Loucy (cell line): ENCODE measurements around the gene CENPN.

ENCODE experiments used
- H2AFZ ChIP-seq: fragments of 200-600 bp; sonication (generic); 2 replicates; pipeline ENCODE4 v1.6.0; 2016; ENCODE audit warnings: antibody characterized with exemption, mild to moderate bottlenecking, low read length, moderate library complexity
- H3F3A ChIP-seq: fragments of 200-600 bp; 2 replicates; pipeline ENCODE4 v1.6.0; 2016; ENCODE audit warnings: antibody characterized with exemption, low read depth, mild to moderate bottlenecking
- H3K27me3 ChIP-seq: fragments of 200-600 bp; sonication (generic); 2 replicates; pipeline ENCODE4 v1.6.1; 2014; ENCODE audit warnings: low read length, mild to moderate bottlenecking; ENCODE audit not compliant: insufficient read depth, poor library complexity, severe bottlenecking
- H3K36me3 ChIP-seq: fragments of 200-600 bp; sonication (generic); 2 replicates; pipeline ENCODE4 v1.6.1; 2016; ENCODE audit warnings: low read length; ENCODE audit not compliant: insufficient read depth
- H3K4me1 ChIP-seq: fragments of 200-600 bp; sonication (generic); 2 replicates; pipeline ENCODE4 v1.5.1; 2014; ENCODE audit warnings: low read length, mild to moderate bottlenecking; ENCODE audit not compliant: insufficient read depth, poor library complexity, severe bottlenecking
- H3K4me2 ChIP-seq: fragments of 200-600 bp; sonication (generic); 2 replicates; pipeline ENCODE4 v1.6.0; 2014; ENCODE audit warnings: antibody characterized with exemption, low read length, low read depth, mild to moderate bottlenecking; ENCODE audit not compliant: poor library complexity, severe bottlenecking
- H3K4me3 ChIP-seq: fragments of 200-600 bp; sonication (generic); 2 replicates; pipeline ENCODE4 v1.5.1; 2014; ENCODE audit warnings: low read length, mild to moderate bottlenecking, mixed read lengths; ENCODE audit not compliant: poor library complexity, severe bottlenecking
- H3K79me2 ChIP-seq: fragments of 200-600 bp; sonication (generic); 2 replicates; pipeline ENCODE4 v1.6.1; 2014; ENCODE audit warnings: low read length; ENCODE audit not compliant: insufficient read depth
- H3K9ac ChIP-seq: fragments of 200-600 bp; sonication (generic); 2 replicates; pipeline ENCODE4 v1.6.0; 2014; ENCODE audit warnings: mild to moderate bottlenecking, low read depth, low read length, moderate library complexity; ENCODE audit not compliant: poor library complexity, severe bottlenecking
- H3K9me2 ChIP-seq: fragments of 200-600 bp; sonication (generic); replicated peaks from 2 replicates; pipeline ENCODE4 v1.6.1; 2016; ENCODE audit warnings: low read depth, low read length, mixed read lengths
- H3K9me3 ChIP-seq: fragments of 200-600 bp; sonication (generic); 2 replicates; pipeline ENCODE4 v1.6.1; 2014; ENCODE audit warnings: mild to moderate bottlenecking, antibody characterized with exemption, low read length, low read depth; ENCODE audit not compliant: insufficient read depth
- H4K20me1 ChIP-seq: fragments of 200-600 bp; sonication (generic); 2 replicates; pipeline ENCODE4 v1.6.0; 2014; ENCODE audit warnings: antibody characterized with exemption, low read length, mild to moderate bottlenecking; ENCODE audit not compliant: insufficient read depth, poor library complexity, severe bottlenecking
- EZH2phosphoT487 ChIP-seq: fragments of 200-600 bp; IDR thresholded peaks from 2 replicates; pipeline ENCODE4 v1.6.1; 2018; ENCODE audit warnings: antibody characterized with exemption, mild to moderate bottlenecking, moderate library complexity, borderline replicate concordance
- TF ChIP-seq, protein P1 (sequence below): fragments of 200-600 bp; sonication (generic); conservative IDR thresholded peaks from 2 replicates; pipeline ENCODE4 v1.5.1; 2014; ENCODE audit warnings: mild to moderate bottlenecking, antibody characterized with exemption, low read length

Gene CENPN

DNA sequence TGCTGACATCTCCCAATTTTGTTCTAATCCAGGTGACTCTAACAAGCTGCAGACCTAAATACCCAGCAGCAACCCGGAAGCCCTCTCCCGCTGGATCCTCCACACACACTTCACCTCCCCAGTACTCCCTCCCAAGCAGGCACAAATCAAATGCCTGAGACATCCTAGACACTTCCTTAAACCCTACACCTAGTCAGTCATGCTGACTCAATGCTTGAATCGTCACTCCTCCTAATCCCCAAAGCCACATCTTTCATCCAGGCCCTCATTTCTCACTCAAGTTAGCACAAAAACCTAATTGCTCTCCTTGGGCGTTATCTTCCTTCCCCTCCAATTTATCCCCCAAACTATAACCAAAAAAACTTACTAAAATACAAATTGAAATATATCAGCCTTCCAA lies 33.0 kb upstream of the CENPN start:
- TF ChIP-seq, protein P1, sequence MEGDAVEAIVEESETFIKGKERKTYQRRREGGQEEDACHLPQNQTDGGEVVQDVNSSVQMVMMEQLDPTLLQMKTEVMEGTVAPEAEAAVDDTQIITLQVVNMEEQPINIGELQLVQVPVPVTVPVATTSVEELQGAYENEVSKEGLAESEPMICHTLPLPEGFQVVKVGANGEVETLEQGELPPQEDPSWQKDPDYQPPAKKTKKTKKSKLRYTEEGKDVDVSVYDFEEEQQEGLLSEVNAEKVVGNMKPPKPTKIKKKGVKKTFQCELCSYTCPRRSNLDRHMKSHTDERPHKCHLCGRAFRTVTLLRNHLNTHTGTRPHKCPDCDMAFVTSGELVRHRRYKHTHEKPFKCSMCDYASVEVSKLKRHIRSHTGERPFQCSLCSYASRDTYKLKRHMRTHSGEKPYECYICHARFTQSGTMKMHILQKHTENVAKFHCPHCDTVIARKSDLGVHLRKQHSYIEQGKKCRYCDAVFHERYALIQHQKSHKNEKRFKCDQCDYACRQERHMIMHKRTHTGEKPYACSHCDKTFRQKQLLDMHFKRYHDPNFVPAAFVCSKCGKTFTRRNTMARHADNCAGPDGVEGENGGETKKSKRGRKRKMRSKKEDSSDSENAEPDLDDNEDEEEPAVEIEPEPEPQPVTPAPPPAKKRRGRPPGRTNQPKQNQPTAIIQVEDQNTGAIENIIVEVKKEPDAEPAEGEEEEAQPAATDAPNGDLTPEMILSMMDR, result no peak
- no peak for TF ChIP-seq EZH2phosphoT487
- Histone ChIP-seq H4K20me1 (peaks cover 5% of the 10 kb centered on the region), H3K4me1 (peaks cover 3% of the 10 kb centered on the region), H3F3A (no peaks in the 10 kb centered on the region), H2AFZ (no peak overlapping the region), H3K79me2 (no peaks in the 10 kb centered on the region), H3K9me2 (no peaks in the 10 kb centered on the region), H3K9ac (no peak overlapping the region), H3K4me2 (no peak overlapping the region), H3K4me3 (no peak overlapping the region), H3K36me3 (peaks cover 32% of the 10 kb centered on the region; the same call in 1 of the 2 replicates), H3K27me3 (no peaks in the 10 kb centered on the region), H3K9me3 (no peaks in the 10 kb centered on the region)

DNA sequence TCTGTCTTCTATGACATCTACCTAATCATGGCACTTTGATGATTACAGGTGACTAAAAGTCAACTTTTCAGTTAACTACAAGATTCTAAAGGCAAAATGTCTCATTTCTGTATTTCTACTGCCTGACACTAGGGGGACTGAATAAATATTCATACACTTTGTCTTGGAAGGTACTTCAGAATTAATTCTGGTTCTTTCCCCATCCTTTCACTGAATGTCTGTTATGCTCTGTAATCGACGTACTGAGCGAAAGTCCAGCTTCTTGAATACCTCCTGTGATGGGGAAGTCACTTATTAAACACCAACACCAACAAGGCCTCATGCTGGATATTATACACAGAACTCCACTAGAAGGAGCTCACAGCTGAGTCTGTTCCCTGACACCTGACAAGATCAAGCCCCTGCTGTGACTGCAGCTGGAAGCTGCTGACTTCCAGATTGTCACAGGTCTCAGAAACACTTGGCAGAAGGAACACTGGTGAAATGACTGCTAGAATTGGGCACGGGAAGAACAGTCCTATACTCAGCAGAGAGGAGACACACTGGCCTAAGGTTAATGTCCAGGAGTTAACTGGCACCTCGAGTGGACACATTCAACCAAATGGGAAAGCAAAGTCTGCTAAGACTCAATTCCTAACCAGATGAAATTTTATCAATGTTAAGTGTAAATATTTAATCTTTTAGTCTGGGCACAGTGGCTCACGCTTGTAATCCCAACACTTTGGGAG lies 32.2 kb upstream of the CENPN start:
- H3K9ac ChIP-seq, result no peak overlapping the region
- TF ChIP-seq, protein P1, result peak; percentile 76
- TF ChIP-seq EZH2phosphoT487, result no peak
- no peak overlapping the region for H3K4me3 ChIP-seq
- peaks cover 5% of the 10 kb centered on the region for H4K20me1 ChIP-seq
- no peaks in the 10 kb centered on the region for H3K9me3 ChIP-seq
- H3K4me1 ChIP-seq, result peaks cover 3% of the 10 kb centered on the region
- peaks cover 38% of the 10 kb centered on the region for H3K36me3 ChIP-seq
- H3F3A ChIP-seq, result no peaks in the 10 kb centered on the region
- no peaks in the 10 kb centered on the region for H3K79me2 ChIP-seq
- H2AFZ ChIP-seq, result no peak overlapping the region
- no peaks in the 10 kb centered on the region for H3K27me3 ChIP-seq
- H3K4me2 ChIP-seq, result no peak overlapping the region
- H3K9me2 ChIP-seq, result no peaks in the 10 kb centered on the region

DNA sequence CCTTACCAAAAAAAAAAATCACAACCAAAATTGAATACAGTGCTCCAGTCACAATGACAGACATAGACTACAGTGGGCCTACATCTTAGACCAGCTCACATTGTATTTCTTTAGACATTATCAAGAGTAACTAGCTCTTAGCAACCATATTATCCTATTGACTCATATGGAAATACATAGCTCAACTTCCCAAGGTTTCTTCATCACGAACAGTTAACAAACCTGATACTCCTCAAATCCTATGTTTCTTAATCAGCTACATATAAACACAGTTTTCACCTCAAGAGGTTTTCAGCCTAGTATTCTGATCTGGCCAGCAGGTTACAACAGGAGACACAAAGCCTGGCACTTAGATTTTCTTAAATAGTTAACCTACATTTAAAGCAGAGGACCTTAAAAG lies 30.1 kb upstream of the CENPN start:
- Histone ChIP-seq H3K9me2 (no peaks in the 10 kb centered on the region), H3K4me2 (no peak overlapping the region), H3K9me3 (no peaks in the 10 kb centered on the region), H3K79me2 (peaks cover 9% of the 10 kb centered on the region; the same call in 1 of the 2 replicates), H3K36me3 (peaks cover 44% of the 10 kb centered on the region), H3K4me3 (no peak overlapping the region), H4K20me1 (peaks cover 5% of the 10 kb centered on the region), H3F3A (no peaks in the 10 kb centered on the region), H3K9ac (no peak overlapping the region), H2AFZ (no peak overlapping the region), H3K27me3 (no peaks in the 10 kb centered on the region), H3K4me1 (peaks cover 3% of the 10 kb centered on the region)
- TF ChIP-seq EZH2phosphoT487, result no peak
- TF ChIP-seq, protein P1, result no peak
